PFSK-1 (cell line): ENCODE results near the gene ACAP2.

Experiments used
- POLR2AphosphoS5 ChIP-seq: IDR thresholded peaks from 2 replicates; pipeline ENCODE4 v1.6.1; 2012; ENCODE audit warnings: low read depth, mild to moderate bottlenecking, control low read depth, low read length, moderate library complexity
- REST ChIP-seq, 2 experiments: IDR thresholded peaks; 2 replicates each; pipeline versions ENCODE4 v1.6.1 to v1.8.0; 2011 to 2012; ENCODE audit warnings: low read depth in 2 of 2, low read length in 2 of 2, control low read depth in 1 of 2, inconsistent platforms in 1 of 2, mild to moderate bottlenecking in 1 of 2, moderate library complexity in 1 of 2; ENCODE audit not compliant: insufficient read depth in 1 of 2
- SIN3A ChIP-seq: IDR thresholded peaks from 2 replicates; pipeline ENCODE4 v1.6.1; 2012; ENCODE audit warnings: mild to moderate bottlenecking, low read length, moderate library complexity, borderline replicate concordance; ENCODE audit not compliant: insufficient read depth
- TAF1 ChIP-seq: IDR thresholded peaks from 2 replicates; pipeline ENCODE4 v1.6.1; 2012; ENCODE audit warnings: low read length, control low read depth, borderline replicate concordance; ENCODE audit not compliant: insufficient read depth

- TF ChIP-seq TAF1 (no peak), POLR2AphosphoS5 (no peak), SIN3A (no peak), REST (IDR thresholded peaks at IDR 0.05; ENCODE audit: insufficient read depth in 1 of 2, low read depth in 2 of 2, low read length in 2 of 2) (no peak)
These were observed 23.4 kb upstream of the ACAP2 start for GRCh38 chr3:195466251-195466650.
